GM19372 (cell line): ENCODE data around the gene KRTAP12-4.
"Not testable (repeated sequence)": the region's sequence is repeated elsewhere in the genome, so short reads cannot be mapped to it uniquely, and the experiment has no call there.

ENCODE experiments used
- ATAC-seq: cut with Tn5 transposase; IDR thresholded peaks from one replicate; pipeline ENCODE4 v1.9.1; 2021; ENCODE audit warnings: mild to moderate bottlenecking, low read depth, moderate library complexity; ENCODE audit not compliant: unreplicated experiment

Gene KRTAP12-4, protein sequence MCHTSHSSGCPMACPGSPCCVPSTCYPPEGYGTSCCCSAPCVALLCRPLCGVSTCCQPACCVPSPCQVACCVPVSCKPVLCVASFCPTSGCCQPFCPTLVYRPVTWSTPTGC

DNA sequence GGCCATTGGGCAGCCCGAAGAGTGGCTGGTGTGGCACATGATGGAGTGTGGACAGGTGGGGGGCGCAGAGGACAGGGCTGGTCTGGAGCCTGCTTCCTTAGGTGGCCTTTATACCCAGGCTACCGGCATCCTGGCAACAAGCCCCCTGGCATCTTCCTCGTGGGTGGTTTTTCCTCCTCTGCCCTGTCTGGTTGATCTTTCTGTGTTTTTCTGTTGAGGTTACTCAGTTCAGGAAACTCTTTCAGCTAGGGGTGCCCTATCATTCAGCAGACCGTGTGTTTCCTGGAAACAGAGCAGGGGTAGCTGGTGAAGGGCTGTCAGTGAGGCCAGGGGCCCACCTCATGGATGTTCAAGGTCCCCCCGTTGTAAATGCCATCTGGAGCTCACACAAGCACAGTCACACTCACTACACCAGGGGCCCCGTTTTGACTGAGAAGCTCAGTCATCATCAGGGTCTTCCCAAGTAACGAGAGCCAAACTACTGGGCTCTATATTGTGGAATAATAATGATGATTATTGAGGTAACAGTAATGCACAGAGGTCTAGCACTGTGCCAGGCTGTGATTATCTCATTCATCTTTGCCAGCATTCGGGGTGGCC lies at the start of gene KRTAP12-4:
Gene KRTAP12-4, minus strand, starts transcription at position 84 of the 600 bp plus-strand sequence. Its CDS starts 45 bp downstream, at position 39.
- ATAC-seq = no peak

DNA sequence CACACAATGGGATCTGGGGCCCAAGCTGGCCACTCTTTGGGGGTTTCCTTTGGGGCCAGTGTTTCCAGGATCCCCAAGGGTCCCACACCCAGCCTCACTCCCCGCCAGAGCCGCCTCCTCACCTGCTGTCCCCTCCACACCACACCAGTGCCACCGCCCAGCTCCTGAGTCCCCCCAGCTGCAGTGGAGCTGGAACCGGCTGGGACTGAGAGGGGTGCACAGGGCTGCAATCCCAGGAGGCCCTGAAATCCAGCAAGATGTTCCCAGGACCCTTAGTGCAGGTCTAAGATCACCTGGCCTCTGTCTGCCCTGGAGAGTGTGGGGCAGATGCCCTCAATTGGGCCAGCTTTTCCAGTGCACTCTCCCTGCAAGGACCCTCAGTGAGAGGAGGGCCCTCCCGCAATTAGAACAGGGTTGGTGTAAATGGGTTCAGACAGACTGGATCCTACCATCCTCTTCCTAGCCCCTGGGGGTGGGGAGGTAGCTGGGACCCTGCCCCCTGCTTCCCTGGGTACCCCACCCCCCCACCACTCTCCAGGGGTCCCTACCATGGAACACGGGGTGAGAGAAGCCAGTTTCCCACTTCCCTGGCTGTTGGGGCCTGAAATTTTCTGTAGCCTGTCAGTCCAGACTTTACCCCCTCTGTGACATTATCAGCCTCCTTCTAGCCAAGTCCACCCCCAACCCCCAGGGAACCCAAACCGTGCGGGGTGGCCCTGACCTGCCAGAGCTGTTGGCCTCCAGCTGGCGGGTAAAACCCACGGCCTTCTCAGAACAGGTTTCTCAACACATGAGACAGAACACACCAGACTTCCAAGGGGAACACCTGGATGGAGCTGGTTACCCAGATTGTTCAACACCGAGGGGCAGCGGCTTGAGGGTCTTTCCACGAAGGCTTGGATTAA lies 49.5 kb upstream of the KRTAP12-4 start:
- ATAC-seq = no peak

DNA sequence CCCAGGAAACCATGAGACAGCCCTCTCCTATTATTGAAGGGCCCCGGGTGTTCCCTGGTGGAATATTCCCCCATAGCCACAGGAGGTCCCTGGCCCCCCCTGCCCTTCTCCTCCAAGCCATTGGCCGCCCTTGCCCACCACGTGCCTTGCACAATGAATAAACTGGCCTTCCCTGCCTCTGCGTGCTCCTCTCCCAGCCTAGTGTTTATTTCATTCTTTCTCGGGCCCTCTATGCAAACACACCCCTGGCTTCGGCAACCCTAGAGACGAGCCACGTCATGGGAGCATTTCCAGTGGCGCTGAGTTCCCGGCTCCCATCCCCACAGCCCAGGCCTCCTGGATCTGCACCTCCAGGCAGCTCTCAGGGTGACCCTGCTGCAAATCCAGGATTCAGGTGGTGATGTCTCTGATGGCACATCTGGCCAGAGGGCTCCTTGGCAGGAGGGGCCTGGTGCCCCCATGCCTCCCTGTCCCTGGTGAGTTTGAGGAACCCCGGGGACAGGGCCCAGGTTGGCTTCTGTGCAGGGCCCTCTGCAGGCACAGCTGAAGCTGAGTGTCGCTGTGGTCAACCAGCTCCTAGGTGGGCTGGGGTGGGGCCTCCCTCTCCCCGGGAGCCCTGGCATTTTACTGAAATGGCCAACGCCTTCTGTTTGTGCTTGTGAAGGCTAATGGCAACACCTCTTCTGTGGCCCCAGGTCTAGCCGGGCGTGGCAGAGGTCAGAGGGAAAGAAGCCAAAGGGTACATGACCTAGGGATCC lies 48.7 kb upstream of the KRTAP12-4 start:
- ATAC-seq = no peak

DNA sequence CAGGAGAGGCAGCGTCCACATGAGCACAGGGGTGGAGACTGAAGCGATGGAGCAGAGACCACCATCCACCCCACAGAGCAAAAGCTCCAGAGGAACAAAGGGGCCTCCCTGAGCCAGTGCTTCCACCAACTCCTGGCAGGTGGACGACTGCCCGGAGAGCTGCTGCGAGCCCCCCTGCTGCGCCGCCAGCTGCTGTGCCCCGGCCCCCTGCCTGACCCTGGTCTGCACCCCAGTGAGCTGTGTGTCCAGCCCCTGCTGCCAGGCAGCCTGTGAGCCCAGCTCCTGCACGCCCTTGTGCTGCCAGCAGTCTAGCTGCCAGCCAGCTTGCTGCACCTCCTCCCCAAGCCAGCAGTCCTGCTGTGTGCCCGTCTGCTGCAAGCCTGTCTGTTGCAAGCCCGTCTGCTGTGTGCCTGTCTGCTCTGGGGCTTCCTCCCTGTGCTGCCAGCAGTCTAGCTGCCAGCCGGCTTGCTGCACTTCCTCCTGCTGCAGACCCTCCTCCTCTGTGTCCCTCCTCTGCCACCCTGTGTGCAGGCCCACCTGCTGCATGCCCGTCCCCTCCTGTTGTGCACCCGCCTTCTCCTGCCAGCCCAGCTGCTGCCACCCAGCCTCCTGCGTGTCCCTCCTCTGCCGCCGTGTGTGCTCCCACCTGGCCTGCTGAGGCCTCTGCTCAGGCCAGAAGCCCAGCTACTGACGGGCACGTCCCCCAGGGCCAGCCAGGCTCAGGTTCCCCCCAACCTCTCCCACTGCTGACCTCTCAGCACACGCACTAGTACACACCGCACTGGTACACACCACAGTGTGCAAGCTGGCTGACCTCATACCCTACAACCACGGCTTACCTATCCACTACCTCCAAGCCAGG lies 47.9 kb upstream of the KRTAP12-4 start:
- no peak for ATAC-seq

DNA sequence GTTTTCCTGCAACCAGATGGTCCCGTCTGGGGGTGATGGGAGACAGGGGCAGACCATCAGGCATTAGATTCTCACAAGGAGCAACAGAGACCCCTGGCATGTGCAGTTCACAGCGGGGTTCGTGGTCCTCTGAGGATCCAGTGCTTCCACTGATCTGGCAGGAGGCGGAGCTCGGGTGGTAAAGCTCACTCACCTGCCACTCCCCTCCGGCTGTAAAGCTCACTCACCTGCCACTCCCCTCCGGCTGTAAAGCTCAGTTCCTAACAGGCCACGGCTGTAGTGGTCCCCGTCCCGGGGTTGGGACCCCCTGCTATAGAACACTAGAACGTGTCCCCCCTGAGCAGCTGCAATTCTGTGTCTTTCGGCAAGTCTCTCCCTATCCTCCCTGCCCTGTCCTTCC lies 47.1 kb upstream of the KRTAP12-4 start:
- no peak for ATAC-seq

DNA sequence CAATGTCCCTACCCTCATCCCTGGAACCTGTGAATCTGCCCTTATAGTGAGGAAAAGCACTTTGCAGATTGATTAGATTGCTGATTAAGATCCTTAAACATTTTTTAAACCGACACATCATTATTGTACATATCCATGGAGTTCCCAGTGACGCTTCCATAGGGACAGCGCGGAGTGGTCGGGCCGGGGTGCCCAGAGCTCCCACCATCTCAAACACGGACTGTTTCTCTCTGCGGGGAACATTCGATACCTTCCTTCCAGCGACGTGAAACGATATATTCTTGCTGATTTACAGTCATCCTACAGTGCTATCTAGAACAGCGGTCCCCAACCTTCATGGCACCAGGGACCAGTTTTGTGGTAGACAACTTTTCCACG lies 46.6 kb upstream of the KRTAP12-4 start:
- ATAC-seq = no peak

DNA sequence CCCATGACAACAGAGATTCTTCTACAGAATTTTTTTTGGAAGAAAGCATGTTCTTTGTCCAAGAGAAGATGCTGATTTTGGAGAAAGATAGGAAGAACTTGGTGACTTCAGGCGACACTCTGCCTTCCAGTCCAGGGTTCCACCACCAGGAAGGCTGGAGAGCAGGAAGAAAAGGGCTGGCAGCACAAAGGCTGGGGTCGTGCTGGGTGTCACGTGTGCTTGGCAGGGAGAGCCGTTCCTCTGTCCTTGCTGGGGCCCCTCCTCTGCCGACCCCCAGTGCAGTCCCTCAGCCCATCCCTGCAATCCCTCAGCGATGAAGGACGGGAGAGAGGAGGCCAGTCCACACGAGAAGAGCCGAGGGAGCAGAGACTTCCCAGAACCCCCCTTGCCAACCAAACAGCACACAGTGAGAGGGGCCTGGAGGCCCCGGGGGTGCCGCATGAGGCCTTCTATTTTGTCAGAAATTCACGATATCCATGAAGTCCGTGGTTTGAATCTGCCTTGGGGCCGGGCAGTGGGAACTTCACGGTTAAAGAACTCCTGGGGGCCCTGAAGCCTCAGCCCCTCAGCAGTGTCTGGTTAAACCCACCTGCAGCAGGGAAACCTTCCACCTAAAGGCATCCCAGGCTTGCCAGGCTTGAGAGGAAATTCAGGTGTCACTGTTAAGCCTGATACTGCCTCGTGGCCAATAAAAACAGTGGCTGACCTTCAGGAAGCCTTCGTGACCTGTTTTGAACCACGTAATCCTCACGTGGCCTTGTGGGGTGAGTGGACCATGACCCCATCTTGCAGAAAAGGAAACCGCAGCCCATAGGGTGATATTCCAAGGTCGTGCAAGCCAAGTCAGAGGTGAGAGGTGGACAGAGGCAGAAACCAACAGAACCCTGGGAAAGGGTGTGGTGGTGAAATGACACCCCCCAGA lies 45.9 kb upstream of the KRTAP12-4 start:
- ATAC-seq = no peak

DNA sequence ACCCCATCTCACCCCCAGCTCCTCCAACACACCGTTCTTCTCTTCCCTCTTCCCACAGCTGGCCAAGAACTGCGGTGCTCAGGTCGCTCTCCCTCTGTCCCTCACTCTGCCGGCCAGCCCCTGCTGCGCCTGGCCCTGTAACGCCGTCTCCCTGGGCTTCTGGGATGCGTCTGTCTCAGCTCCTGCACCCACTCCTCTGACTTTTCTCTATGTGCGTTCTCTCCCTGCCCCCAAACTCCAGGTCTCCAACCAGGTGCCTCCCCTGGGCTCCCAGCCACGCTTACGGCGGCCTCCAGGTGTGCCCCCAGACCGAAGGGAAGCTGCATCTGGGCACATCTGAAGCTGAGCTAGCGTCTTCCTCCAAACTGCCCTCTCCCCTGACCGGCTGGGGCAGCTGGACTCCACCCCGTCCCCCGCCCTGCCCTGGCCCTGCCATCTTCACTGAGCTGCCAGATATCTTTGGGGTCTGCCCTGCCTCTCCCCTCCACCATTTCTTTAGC lies 45.1 kb upstream of the KRTAP12-4 start:
- ATAC-seq = no peak

DNA sequence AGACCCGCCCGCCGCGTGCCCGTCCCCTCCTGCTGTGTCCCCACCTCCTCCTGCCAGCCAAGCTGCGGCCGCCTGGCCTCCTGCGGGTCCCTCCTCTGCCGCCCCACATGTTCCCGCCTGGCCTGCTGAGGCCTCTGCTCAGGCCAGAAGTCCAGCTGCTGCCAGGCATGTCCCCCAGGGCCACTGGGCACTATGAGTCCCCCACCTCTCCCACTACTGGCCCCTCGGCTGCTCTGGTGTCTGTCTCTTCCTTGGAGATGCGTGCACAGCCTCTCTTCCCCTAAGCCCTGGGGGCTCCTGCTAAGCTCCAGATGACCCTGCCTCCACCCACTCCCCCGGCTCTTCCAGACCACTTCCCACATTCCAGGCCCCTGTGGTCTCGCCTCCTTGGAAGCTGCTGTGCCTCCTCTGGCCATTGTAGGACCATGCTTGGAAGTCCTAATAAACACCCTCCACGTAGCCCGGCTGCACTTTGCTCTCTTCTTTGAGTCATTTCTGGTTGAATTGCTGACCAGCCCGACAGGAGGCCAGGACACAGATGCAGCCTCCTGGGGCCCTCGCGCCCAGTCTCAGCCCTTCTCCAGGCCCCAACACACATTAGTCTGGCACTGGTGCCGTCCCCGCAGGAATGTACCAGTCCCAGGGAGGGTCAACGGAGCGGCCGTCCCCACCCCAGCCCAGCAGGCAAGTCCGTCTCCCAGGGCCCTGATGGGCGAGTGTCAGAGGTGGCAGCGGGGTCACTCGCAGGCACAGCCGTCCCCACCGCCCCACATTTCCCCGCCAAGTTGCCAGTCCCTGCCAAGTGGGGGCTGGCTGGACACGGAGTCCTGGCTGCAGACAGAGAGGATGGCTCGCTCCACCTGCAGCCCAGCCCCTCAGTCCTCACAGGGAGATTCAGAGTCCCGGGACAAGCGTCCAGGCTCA lies 43.6 kb upstream of the KRTAP12-4 start:
- ATAC-seq = no peak

DNA sequence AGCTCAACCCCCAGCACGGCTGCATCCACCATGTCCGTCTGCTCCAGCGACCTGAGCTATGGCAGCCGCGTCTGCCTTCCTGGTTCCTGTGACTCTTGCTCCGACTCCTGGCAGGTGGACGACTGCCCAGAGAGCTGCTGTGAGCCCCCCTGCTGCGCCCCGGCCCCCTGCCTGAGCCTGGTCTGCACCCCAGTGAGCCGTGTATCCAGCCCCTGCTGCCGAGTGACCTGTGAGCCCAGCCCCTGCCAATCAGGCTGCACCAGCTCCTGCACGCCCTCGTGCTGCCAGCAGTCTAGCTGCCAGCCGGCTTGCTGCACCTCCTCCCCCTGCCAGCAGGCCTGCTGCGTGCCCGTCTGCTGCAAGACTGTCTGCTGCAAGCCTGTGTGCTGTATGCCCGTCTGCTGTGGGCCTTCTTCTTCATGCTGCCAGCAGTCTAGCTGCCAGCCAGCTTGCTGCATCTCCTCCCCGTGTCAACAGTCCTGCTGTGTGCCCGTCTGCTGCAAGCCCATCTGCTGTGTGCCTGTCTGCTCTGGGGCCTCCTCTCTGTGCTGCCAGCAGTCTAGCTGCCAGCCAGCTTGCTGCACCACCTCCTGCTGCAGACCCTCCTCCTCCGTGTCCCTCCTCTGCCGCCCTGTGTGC lies 42.8 kb upstream of the KRTAP12-4 start, which contains the start of gene KRTAP10-12:
Gene KRTAP10-12, plus strand, starts transcription at position 1 of the 639 bp plus-strand sequence. Its CDS starts 30 bp downstream, at position 31.
- not testable (repeated sequence) for ATAC-seq

DNA sequence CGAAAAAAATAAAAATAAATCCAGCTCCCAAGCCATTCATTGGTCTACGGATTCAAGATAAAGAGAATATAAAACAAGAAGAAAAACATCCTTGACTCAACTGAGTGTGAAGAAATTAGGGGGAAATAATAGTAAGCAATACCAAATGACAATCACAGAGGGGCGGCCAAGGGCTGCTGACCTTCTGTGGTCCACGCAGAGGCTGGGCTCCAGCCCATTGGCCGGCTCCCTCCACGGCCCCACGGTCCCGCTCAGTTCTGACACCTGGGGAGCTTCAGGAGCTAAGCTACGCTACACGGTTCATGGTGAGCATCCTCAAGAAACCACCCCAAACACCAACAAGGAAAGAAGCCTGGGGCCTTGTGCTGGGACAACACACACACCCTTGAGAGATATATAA lies 42.1 kb upstream of the KRTAP12-4 start:
- ATAC-seq = no peak

DNA sequence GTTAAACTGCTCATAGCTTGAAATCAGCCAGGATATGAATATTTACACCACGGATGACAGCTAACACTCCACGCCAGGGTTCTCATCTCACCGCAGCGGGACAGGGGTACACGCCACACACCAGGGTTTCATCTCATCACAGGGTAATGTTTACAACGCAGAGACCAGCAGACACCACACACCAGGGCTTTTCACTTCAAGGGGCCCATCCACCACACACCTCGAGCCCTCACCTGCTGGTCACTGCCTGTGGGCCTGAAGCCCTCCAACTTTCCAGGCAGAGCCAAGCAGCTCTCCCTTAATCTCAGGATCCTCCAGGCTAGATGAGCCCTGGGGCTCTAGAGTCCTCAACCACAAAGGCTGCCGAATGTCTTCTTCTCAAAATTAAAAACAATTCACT lies 41.2 kb upstream of the KRTAP12-4 start:
- ATAC-seq = no peak

DNA sequence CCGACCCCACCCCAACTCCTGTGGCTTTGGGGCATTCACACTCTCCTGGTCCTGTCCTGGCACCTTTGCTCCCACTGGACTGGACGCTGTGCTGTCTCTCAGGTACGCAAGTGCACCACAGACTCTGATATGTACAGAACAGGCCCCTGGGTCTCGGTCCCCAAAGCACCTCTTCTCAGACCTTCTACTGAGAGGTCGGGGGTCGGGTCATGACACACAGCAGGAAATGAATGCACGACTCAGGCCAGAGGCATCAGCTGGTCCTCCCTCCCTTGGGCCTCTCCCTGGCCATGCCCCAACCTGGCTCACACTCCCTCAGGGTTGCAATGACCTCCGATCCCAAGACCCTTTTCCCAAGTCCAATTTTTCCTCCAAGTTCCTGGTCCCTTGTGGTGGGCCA lies 40.7 kb upstream of the KRTAP12-4 start:
- no peak for ATAC-seq

DNA sequence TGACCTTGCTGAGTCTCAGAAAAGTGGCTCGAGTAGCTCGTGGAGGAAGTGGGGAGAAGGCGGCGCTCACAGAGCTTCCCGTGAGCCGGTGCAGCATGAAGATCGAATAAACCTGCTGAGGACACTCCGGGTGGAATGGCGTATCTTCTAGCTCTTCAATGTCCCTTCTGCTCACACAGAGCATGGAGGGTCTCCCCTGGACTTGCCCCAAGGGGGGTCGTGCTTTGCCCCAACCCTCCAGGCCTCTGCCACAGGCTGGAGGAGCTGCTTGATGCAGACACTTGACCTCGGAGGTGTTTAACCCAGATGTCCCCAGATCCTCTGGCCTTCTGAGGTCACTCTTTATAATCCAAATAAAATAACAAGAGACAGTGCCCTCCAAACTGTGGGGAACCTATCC lies 40.3 kb upstream of the KRTAP12-4 start:
- no peak for ATAC-seq

DNA sequence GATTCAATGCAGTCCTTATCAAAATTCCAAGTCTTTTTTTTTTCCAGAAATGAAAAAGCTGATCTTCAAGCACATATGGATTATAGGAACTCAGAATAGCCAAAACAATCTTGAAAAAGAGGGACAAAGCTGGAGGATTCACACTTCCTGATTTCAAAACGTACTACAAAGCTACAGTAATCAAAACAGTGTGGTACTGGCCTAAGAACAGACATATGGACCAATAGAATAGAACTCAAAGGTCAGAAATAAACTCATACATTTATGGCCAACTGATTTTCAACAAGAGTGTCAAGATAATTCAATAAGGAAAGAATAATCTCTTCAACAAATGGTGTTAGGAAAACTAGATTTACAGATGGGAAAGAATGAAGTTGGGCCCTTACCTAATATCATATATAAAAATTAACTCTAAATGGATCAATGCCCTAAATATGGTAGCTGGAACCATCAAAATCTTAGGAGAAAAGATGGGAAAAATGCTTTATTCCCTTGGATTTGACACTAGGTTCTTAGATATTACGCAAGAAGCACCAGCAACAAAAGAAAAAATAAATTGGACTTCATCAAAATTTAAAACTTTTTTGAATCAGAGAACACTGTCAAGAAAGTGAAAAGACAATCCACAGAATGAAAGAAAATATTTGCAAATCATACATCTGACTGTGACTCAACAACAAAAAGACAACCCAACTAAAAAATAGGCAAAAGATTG lies 38.5 kb upstream of the KRTAP12-4 start:
- no peak for ATAC-seq

DNA sequence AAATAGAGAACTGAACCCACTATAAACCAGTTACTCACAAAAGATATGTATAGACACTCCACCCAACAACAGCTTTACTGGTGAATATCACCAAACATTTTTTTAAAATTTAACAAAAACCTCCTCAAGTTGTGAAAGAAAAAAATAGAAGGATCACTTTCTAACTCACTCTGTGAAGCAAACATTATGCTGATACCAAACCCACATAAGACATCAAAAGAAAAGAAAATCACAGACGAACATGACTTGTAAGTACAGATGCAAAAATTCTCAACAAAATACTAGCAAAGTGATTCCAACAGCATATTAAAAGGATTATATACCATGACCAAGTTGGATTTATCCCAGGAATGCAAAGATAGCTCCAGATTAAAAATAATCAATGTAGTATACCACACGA lies 37.2 kb upstream of the KRTAP12-4 start:
- ATAC-seq = no peak

DNA sequence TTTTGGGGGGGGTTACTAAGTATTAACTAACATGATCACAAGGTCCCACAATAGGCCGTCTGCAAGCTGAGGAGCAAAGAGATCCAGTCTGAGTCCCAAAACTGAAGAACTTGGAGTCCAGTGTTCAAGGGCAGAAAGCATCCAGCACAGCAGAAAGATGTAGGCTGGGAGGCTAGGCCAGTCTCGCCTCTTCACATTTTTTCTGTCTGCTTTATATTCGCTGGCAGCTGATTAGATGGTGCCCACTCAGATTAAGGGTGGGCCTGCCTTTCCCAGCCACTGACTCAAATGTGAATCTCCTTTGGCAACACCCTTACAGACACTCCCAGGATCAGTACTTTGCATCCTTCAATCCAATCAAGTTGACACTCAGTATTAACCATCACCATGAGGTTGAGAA lies 35.3 kb upstream of the KRTAP12-4 start:
- ATAC-seq = not testable (repeated sequence)
